ENCODE data around the gene ARSG. TPM values are rescaled to one million over a fixed set of nuclear protein-coding genes. Genes with fewer than 3 reads are reported as not detected.

Gene ARSG
- polyA plus RNA-seq, 1 donor (not counting 4 experiments of a cell fraction or from before 2014, with no cell fraction given), result 0.41 TPM

DNA sequence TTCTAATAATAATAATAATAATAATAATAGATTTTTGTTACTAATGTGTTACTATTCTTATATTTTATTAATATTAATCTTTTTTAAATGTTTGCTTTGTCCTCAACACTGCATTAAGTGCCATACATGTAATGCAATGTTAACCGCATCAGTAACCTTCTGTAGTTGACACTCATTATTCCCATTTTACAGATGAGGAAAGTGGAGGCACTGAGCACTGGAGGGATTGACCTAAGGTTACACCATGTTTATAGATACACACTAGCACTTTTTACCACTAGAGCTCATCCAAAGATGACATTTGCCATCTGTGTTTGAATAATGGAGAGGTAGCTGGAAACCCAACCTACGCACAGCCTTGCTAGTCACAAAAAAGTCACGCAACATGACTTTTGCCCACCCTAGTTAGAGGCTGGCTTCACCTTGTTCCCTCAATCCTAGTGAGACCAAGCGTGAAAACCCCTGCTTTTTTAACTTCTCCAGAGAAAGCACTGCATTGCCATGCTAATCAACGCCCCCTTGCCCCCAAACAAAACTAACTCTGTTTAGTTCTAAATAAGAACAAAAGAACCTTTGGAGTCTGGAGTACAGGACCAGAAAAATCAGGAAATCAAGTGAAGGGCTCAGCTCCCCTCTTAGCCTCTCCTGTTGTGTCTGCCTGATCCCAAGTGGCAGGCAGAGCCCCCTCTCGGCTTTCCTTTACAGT, 2.3 kb downstream of the ARSG start:
- peaks cover 18% of the 10 kb centered on the region for H3K4me1 ChIP-seq (ENCODE audit: control insufficient read depth, extremely low read depth, insufficient read depth, low read length)
- no peaks in the 10 kb centered on the region for H3K9me3 ChIP-seq (ENCODE audit: control insufficient read depth, low read depth, low read length)
- H3K4me2 ChIP-seq (ENCODE audit: control insufficient read depth, extremely low read depth, insufficient read depth, low read depth, low read length), result no peak overlapping the region
- H3K36me3 ChIP-seq (ENCODE audit: control insufficient read depth in 2 of 2, extremely low read depth in 1 of 2, insufficient read depth in 2 of 2, low read length in 2 of 2), result no peaks in the 10 kb centered on the region
- H3K79me2 ChIP-seq (ENCODE audit: control insufficient read depth, insufficient read depth, low read length), result no peaks in the 10 kb centered on the region
- dilution Hi-C loops (cut with MboI; ENCODE audit: extremely low pct_ligation_motif_present, low sequenced_read_pairs), result no loop called here
- no peaks in the 10 kb centered on the region for H3K9me1 ChIP-seq (ENCODE audit: control insufficient read depth, extremely low read depth, insufficient read depth, low read length)
- FAIRE-seq (no peak), DNase-seq (ENCODE audit: low read depth, low spot score) (no peak)
- H3K27ac ChIP-seq (ENCODE audit: control insufficient read depth, insufficient read depth, low read length), result no peak overlapping the region
- no peak overlapping the region for H3K4me3 ChIP-seq (ENCODE audit: control insufficient read depth in 2 of 3, extremely low read depth in 1 of 3, insufficient read depth in 2 of 3, low read depth in 1 of 3, low read length in 3 of 3)
- no peak overlapping the region for H3K9ac ChIP-seq (ENCODE audit: control insufficient read depth, extremely low read depth, insufficient read depth, low read length)
- TF ChIP-seq EZH2 (IDR thresholded peaks at IDR 0.05; ENCODE audit: low read length), result no peak
- TF ChIP-seq CTCF (optimal IDR thresholded peaks at IDR 0.05 in 1 of 3, IDR thresholded peaks at IDR 0.05 in 1 of 3, conservative IDR thresholded peaks at IDR 0.05 in 1 of 3; ENCODE audit: extremely low read depth in 1 of 3, insufficient read depth in 2 of 3, low read length in 3 of 3), result no peak
- H3K27me3 ChIP-seq (ENCODE audit: control insufficient read depth, extremely low read depth, insufficient read depth, low read length), result peaks cover 48% of the 10 kb centered on the region
- no peaks in the 10 kb centered on the region for H4K20me1 ChIP-seq (ENCODE audit: control insufficient read depth, extremely low read depth, insufficient read depth, low read length)
- no peak overlapping the region for H2AFZ ChIP-seq (ENCODE audit: control insufficient read depth, low read length)

- no peaks in the 10 kb centered on the region for H4K20me1 ChIP-seq (ENCODE audit: control insufficient read depth, extremely low read depth, insufficient read depth, low read length)
- no peak overlapping the region for H3K9ac ChIP-seq (ENCODE audit: control insufficient read depth, extremely low read depth, insufficient read depth, low read length)
- H2AFZ ChIP-seq (ENCODE audit: control insufficient read depth, low read length), result no peak overlapping the region
- H3K36me3 ChIP-seq (ENCODE audit: control insufficient read depth in 2 of 2, extremely low read depth in 1 of 2, insufficient read depth in 2 of 2, low read length in 2 of 2), result no peaks in the 10 kb centered on the region
- peaks cover 18% of the 10 kb centered on the region for H3K4me1 ChIP-seq (ENCODE audit: control insufficient read depth, extremely low read depth, insufficient read depth, low read length)
- DNase-seq (ENCODE audit: low read depth, low spot score) (no peak), FAIRE-seq (no peak)
- dilution Hi-C loops (cut with MboI; ENCODE audit: extremely low pct_ligation_motif_present, low sequenced_read_pairs), result no loop called here
- no peaks in the 10 kb centered on the region for H3K9me3 ChIP-seq (ENCODE audit: control insufficient read depth, low read depth, low read length)
- H3K9me1 ChIP-seq (ENCODE audit: control insufficient read depth, extremely low read depth, insufficient read depth, low read length), result no peaks in the 10 kb centered on the region
- no peak overlapping the region for H3K4me3 ChIP-seq (ENCODE audit: control insufficient read depth in 2 of 3, extremely low read depth in 1 of 3, insufficient read depth in 2 of 3, low read depth in 1 of 3, low read length in 3 of 3)
- TF ChIP-seq EZH2 (IDR thresholded peaks at IDR 0.05; ENCODE audit: low read length) (no peak), CTCF (optimal IDR thresholded peaks at IDR 0.05 in 1 of 3, IDR thresholded peaks at IDR 0.05 in 1 of 3, conservative IDR thresholded peaks at IDR 0.05 in 1 of 3; ENCODE audit: extremely low read depth in 1 of 3, insufficient read depth in 2 of 3, low read length in 3 of 3) (no peak)
- H3K79me2 ChIP-seq (ENCODE audit: control insufficient read depth, insufficient read depth, low read length), result no peaks in the 10 kb centered on the region
- H3K27ac ChIP-seq (ENCODE audit: control insufficient read depth, insufficient read depth, low read length), result no peak overlapping the region
- H3K27me3 ChIP-seq (ENCODE audit: control insufficient read depth, extremely low read depth, insufficient read depth, low read length), result peaks cover 48% of the 10 kb centered on the region
- no peak overlapping the region for H3K4me2 ChIP-seq (ENCODE audit: control insufficient read depth, extremely low read depth, insufficient read depth, low read depth, low read length)
Observed at GRCh38 chr17:68294196-68294555, 2.9 kb downstream of the ARSG start.
